HFFc6 (cell line): ENCODE measurements around the gene KRT75. TPM values are rescaled to one million over a fixed set of nuclear protein-coding genes. Genes with fewer than 3 reads are reported as not detected.
"Not testable (repeated sequence)": the region's sequence is repeated elsewhere in the genome, so short reads cannot be mapped to it uniquely, and the experiment has no call there.

Experiments
- DNase-seq: peaks from one replicate; pipeline ENCODE4 v3.0.0-alpha.2; 2018
- H3K27ac Mint-ChIP-seq: 2 replicates; pipeline ENCODE4 v1.8.0; 2020; ENCODE audit warnings: mild to moderate bottlenecking, mixed read lengths
- H3K27me3 Mint-ChIP-seq: 2 replicates; pipeline ENCODE4 v1.8.0; 2021; ENCODE audit warnings: mild to moderate bottlenecking, moderate library complexity, mixed read lengths; ENCODE audit not compliant: insufficient read depth
- H3K36me3 Mint-ChIP-seq: 2 replicates; pipeline ENCODE4 v1.8.0; 2021; ENCODE audit warnings: low read depth, mixed read lengths
- H3K4me1 Mint-ChIP-seq: 2 replicates; pipeline ENCODE4 v1.8.0; 2020; ENCODE audit warnings: low read depth, mixed read lengths
- H3K4me3 Mint-ChIP-seq: 2 replicates; pipeline ENCODE4 v1.8.0; 2020; ENCODE audit warnings: mild to moderate bottlenecking, moderate library complexity, mixed read lengths
- H3K9me3 Mint-ChIP-seq: 2 replicates; pipeline ENCODE4 v1.8.0; 2020; ENCODE audit warnings: mild to moderate bottlenecking, mixed read lengths
- total RNA-seq, 6 experiments: library from RNA; stranded (reverse); fragmentation: NEBNext Ultra II Directional; extraction: Animal tissue kit (Norgen Biotek cat#: 25700); gene quantifications; 2 replicates in 1 of 6; 3 replicates in 5 of 6; pipeline ENCODE4 v1.2.3, GENCODE V29; 2021
- TF ChIP-seq, protein P1 (sequence below): fragments of 200-600 bp; sonication (generic); IDR thresholded peaks from 2 replicates; pipeline ENCODE4 v1.5.0; 2021; ENCODE audit warnings: antibody characterized with exemption, mild to moderate bottlenecking

Gene KRT75
- total RNA-seq, 6 experiments from 2014 or later: not detected

DNA sequence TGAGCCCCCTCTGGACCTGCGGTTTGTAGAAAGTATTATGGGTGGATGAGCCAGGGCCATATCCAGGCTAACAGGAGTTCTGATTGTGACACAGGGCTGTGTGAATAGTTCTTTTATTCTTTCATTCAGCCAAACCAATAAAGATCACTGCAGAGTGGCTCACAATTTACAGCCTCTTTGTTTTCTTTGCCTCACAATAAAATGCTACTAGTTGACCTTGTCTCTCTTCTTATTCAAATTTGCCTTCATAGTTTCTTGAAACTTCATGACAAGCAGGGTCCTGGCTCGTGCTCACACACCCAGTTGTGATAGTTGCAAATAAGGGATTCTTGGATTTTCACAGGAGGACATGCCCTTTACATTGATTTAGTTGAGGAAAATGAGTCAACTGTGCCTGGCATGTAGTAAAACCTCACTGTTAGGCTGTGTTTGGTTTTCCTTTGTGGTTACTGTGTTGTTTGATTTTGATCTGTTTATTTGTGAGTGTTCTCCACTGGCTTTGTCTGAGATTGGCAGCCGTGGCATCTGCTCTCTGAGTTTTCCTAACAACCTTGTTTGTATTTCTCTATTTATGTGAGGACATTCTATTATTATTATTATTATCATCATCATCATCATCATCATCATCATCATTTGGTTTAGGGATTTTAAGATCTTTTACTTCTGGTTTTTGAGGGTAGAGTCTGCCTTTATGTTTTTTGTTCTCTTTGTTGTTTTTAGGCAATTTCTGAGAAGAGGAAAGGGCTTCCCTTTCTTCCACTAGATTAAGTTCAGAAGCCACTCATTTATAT, 20.4 kb upstream of the KRT75 start:
- TF ChIP-seq, protein P1, sequence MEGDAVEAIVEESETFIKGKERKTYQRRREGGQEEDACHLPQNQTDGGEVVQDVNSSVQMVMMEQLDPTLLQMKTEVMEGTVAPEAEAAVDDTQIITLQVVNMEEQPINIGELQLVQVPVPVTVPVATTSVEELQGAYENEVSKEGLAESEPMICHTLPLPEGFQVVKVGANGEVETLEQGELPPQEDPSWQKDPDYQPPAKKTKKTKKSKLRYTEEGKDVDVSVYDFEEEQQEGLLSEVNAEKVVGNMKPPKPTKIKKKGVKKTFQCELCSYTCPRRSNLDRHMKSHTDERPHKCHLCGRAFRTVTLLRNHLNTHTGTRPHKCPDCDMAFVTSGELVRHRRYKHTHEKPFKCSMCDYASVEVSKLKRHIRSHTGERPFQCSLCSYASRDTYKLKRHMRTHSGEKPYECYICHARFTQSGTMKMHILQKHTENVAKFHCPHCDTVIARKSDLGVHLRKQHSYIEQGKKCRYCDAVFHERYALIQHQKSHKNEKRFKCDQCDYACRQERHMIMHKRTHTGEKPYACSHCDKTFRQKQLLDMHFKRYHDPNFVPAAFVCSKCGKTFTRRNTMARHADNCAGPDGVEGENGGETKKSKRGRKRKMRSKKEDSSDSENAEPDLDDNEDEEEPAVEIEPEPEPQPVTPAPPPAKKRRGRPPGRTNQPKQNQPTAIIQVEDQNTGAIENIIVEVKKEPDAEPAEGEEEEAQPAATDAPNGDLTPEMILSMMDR: no peak
- no peak overlapping the region for H3K27ac Mint-ChIP-seq
- H3K27me3 Mint-ChIP-seq: peaks cover 48% of the 10 kb centered on the region
- no peak overlapping the region for H3K4me3 Mint-ChIP-seq
- no peaks in the 10 kb centered on the region for H3K36me3 Mint-ChIP-seq
- no peak for DNase-seq
- no peaks in the 10 kb centered on the region for H3K9me3 Mint-ChIP-seq
- H3K4me1 Mint-ChIP-seq: no peaks in the 10 kb centered on the region

GRCh38 chr12:52452101-52452500, 17.9 kb upstream of the KRT75 start, which contains the start of gene KRT6B:
Gene KRT6B, minus strand, starts transcription at chr12:52452146. Its CDS starts 68 bp downstream, at chr12:52452078.
- Mint-ChIP-seq H3K4me1 (no peaks in the 10 kb centered on the region), H3K4me3 (no peak within 1 kb of the TSS), H3K27me3 (peaks cover 38% of the 10 kb centered on the region), H3K36me3 (no peaks in the 10 kb centered on the region), H3K27ac (no peak within 1 kb of the TSS), H3K9me3 (no peaks in the 10 kb centered on the region)
- TF ChIP-seq, protein P1: no peak
- DNase-seq: no peak

GRCh38 chr12:52448228-52448627, 14.1 kb upstream of the KRT75 start:
- Mint-ChIP-seq H3K27me3 (peaks cover 40% of the 10 kb centered on the region), H3K4me3 (no peak overlapping the region), H3K36me3 (no peaks in the 10 kb centered on the region), H3K27ac (no peak overlapping the region), H3K9me3 (no peaks in the 10 kb centered on the region), H3K4me1 (peaks cover 5% of the 10 kb centered on the region)
- TF ChIP-seq, protein P1: no peak
- DNase-seq: no peak

GRCh38 chr12:52447196-52447595, 13.0 kb upstream of the KRT75 start:
- not testable (repeated sequence) for DNase-seq, H3K4me3 Mint-ChIP-seq, H3K9me3 Mint-ChIP-seq, H3K36me3 Mint-ChIP-seq, H3K27ac Mint-ChIP-seq
- Mint-ChIP-seq H3K27me3 (peaks cover 41% of the 10 kb centered on the region), H3K4me1 (peaks cover 15% of the 10 kb centered on the region)

DNA sequence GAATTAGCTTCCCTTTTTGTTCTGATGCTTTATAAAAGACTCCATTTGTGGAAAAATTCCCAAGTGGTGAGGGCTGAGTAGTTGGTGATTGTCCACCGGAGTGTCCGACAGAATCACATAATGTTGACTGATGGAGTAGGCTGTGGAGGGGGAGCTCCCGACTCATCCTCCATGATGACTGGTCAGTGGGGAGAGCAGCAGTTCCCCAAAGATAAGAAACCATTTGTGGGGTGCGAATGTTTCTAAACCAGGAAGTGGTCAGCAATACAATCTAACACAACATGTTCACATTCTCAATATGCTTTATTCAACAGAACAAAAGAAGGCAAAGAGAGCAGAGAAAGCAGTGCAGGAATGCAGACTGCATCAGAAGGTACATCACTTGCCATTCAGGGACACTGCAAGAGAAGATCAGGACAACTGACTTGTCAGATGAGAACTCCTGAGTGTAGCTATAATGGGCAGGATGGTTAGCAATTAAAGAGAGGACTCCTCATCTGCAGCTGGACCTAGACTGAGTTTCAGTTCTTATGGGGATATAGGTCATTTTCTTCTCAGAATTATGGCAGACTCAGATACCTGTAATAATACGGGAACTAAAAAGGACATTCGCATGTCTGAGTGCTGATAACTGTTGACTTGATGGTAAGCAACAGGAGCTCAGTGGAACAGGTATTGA, 12.3 kb upstream of the KRT75 start:
- Mint-ChIP-seq H3K9me3 (no peaks in the 10 kb centered on the region), H3K36me3 (no peaks in the 10 kb centered on the region), H3K4me1 (peaks cover 22% of the 10 kb centered on the region), H3K27ac (no peak overlapping the region), H3K4me3 (no peak overlapping the region), H3K27me3 (peaks cover 36% of the 10 kb centered on the region)
- TF ChIP-seq, protein P1: no peak
- no peak for DNase-seq

DNA sequence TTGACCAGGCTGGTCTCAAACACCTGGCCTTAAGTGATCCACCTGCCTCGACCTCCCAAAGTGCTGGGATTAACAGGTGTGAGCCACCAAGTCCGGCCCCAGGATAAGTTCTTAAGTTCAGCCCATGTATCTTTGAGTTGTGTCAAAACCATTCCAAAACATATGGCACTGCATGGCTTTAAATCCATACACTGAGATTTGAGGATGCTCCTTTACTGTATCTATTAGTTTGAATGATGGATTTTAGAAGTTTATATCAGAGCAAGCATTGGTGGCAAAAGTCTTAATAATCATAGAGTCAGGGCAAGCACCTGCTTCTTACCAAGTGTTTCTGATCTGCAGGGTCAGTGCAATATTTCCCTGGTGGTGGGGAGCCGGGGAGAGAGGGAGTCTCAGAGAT, 11.7 kb upstream of the KRT75 start:
- H3K36me3 Mint-ChIP-seq: no peaks in the 10 kb centered on the region
- H3K4me3 Mint-ChIP-seq: no peak overlapping the region
- no peaks in the 10 kb centered on the region for H3K9me3 Mint-ChIP-seq
- H3K27ac Mint-ChIP-seq: no peak overlapping the region
- peaks cover 28% of the 10 kb centered on the region for H3K4me1 Mint-ChIP-seq
- DNase-seq: no peak
- peaks cover 35% of the 10 kb centered on the region for H3K27me3 Mint-ChIP-seq
- TF ChIP-seq, protein P1: no peak
